OCI-M2 (cell line): Measurements from ENCODE around the gene CORIN.
A peak's percentile ranks its signal among the peaks of the same experiment; 100 is the strongest.

Experiments
- DNase-seq: peaks from one replicate; lab custom pipeline; 2025; ENCODE audit not compliant: unreplicated experiment; lab: John Stamatoyannopoulos, UW

Gene CORIN

GRCh38 chr4:47837908-47838294 lies at the start of gene CORIN:
CORIN (minus strand) TSS chr4:47838067; CDS start chr4:47837949, 118 bp downstream.
- DNase-seq = no peak

GRCh38 chr4:47882228-47882627 lies 44.4 kb upstream of the CORIN start:
- DNase-seq = no peak

- DNase-seq = no peak
These were observed 41.6 kb upstream of the CORIN start for GRCh38 chr4:47879458-47879857.

GRCh38 chr4:47876784-47877546 lies 39.1 kb upstream of the CORIN start:
- no peak for DNase-seq

GRCh38 chr4:47876310-47876709 lies 38.4 kb upstream of the CORIN start:
- DNase-seq = no peak

GRCh38 chr4:47873877-47874541 lies 36.1 kb upstream of the CORIN start:
- DNase-seq = no peak

- DNase-seq = no peak
These were observed 25.6 kb upstream of the CORIN start for GRCh38 chr4:47863486-47863885.

- no peak for DNase-seq
These were observed 24.4 kb upstream of the CORIN start for GRCh38 chr4:47862297-47862696.

- no peak for DNase-seq
These were observed 22.4 kb upstream of the CORIN start for GRCh38 chr4:47860305-47860704.

GRCh38 chr4:47858006-47858405 lies 20.1 kb upstream of the CORIN start:
- no peak for DNase-seq

- no peak for DNase-seq
These were observed 18.8 kb upstream of the CORIN start for GRCh38 chr4:47856713-47857112.

- DNase-seq = no peak
These were observed 17.5 kb upstream of the CORIN start for GRCh38 chr4:47855350-47855749.

GRCh38 chr4:47852136-47852535 lies 14.3 kb upstream of the CORIN start:
- DNase-seq = no peak

- no peak for DNase-seq
These were observed 11.6 kb upstream of the CORIN start for GRCh38 chr4:47849466-47849865.

GRCh38 chr4:47848041-47848440 lies 10.2 kb upstream of the CORIN start:
- DNase-seq = no peak

GRCh38 chr4:47842985-47843384 lies 5.1 kb upstream of the CORIN start:
- DNase-seq = no peak

GRCh38 chr4:47840291-47840690 lies 2.4 kb upstream of the CORIN start:
- no peak for DNase-seq

GRCh38 chr4:47839259-47839658 lies 1.4 kb upstream of the CORIN start:
- peak; percentile 8 for DNase-seq

GRCh38 chr4:47838445-47838844 lies 578 bp upstream of the CORIN start:
- DNase-seq = no peak

- DNase-seq = no peak
These were observed 566 bp downstream of the CORIN start for GRCh38 chr4:47837094-47837907.

GRCh38 chr4:47836641-47837093 lies 1.2 kb downstream of the CORIN start:
- DNase-seq = no peak

- no peak for DNase-seq
These were observed 2.4 kb downstream of the CORIN start for GRCh38 chr4:47835494-47835893.
